ENCODE measurements around the gene NPIPB13.
"Not testable (repeated sequence)": the region's sequence is repeated elsewhere in the genome, so short reads cannot be mapped to it uniquely, and the experiment has no call there.

Gene NPIPB13

GRCh38 chr16:30248379-30248778, at the start of gene NPIPB13:
Gene NPIPB13, minus strand, starts transcription at chr16:30248479. Its CDS starts 2,906 bp downstream, at chr16:30245573.
- DNase-seq (ENCODE audit: low spot score) = not testable (repeated sequence)

- DNase-seq (ENCODE audit: low spot score) = not testable (repeated sequence)
These were observed 34.1 kb upstream of the NPIPB13 start for GRCh38 chr16:30282357-30282756.

GRCh38 chr16:30278523-30278922, 30.2 kb upstream of the NPIPB13 start:
- not testable (repeated sequence) for DNase-seq (ENCODE audit: low spot score)

- DNase-seq (ENCODE audit: low spot score) = not testable (repeated sequence)
These were observed 31.2 kb downstream of the NPIPB13 start for GRCh38 chr16:30217082-30217481.

- DNase-seq (ENCODE audit: low spot score) = not testable (repeated sequence)
These were observed 36.9 kb downstream of the NPIPB13 start for GRCh38 chr16:30211414-30211813.

GRCh38 chr16:30209032-30209431, 39.2 kb downstream of the NPIPB13 start:
- not testable (repeated sequence) for DNase-seq (ENCODE audit: low spot score)

GRCh38 chr16:30207063-30207704, 41.1 kb downstream of the NPIPB13 start:
- not testable (repeated sequence) for DNase-seq (ENCODE audit: low spot score)

GRCh38 chr16:30206252-30206651, 42.0 kb downstream of the NPIPB13 start:
- DNase-seq (ENCODE audit: low spot score) = not testable (repeated sequence)

- not testable (repeated sequence) for DNase-seq (ENCODE audit: low spot score)
These were observed 42.6 kb downstream of the NPIPB13 start for GRCh38 chr16:30205541-30206236.

- not testable (repeated sequence) for DNase-seq (ENCODE audit: low spot score)
These were observed 48.5 kb downstream of the NPIPB13 start for GRCh38 chr16:30199608-30200343.

GRCh38 chr16:30199049-30199448, 49.2 kb downstream of the NPIPB13 start, which contains the start of gene SULT1A3:
Gene SULT1A3, plus strand, starts transcription at chr16:30199255. Its CDS starts 1,474 bp downstream, at chr16:30200729.
- DNase-seq (ENCODE audit: low spot score) = not testable (repeated sequence)
